ENCODE results near the gene JAKMIP2.

JAKMIP2 gene

GRCh38 chr5:147786142-147786541, 3.6 kb upstream of the JAKMIP2 start:
- no peak for FAIRE-seq

- FAIRE-seq = no peak
These were observed 1.8 kb upstream of the JAKMIP2 start for GRCh38 chr5:147784146-147784987.

GRCh38 chr5:147780924-147781573, 1.5 kb downstream of the JAKMIP2 start:
- no peak for FAIRE-seq

GRCh38 chr5:147779694-147780093, 2.8 kb downstream of the JAKMIP2 start:
- FAIRE-seq = no peak

- FAIRE-seq = no peak
These were observed 5.5 kb downstream of the JAKMIP2 start for GRCh38 chr5:147776989-147777388.

GRCh38 chr5:147773587-147773986, 8.9 kb downstream of the JAKMIP2 start:
- FAIRE-seq = no peak

- FAIRE-seq = no peak
These were observed 9.4 kb downstream of the JAKMIP2 start for GRCh38 chr5:147773139-147773538.

- no peak for FAIRE-seq
These were observed 15.5 kb downstream of the JAKMIP2 start for GRCh38 chr5:147767048-147767447.

- no peak for FAIRE-seq
These were observed 18.6 kb downstream of the JAKMIP2 start for GRCh38 chr5:147763791-147764525.

- FAIRE-seq = no peak
These were observed 22.2 kb downstream of the JAKMIP2 start for GRCh38 chr5:147760086-147760875.

GRCh38 chr5:147759441-147759840, 23.1 kb downstream of the JAKMIP2 start:
- no peak for FAIRE-seq

GRCh38 chr5:147756566-147756965, 26.0 kb downstream of the JAKMIP2 start:
- no peak for FAIRE-seq

- no peak for FAIRE-seq
These were observed 28.0 kb downstream of the JAKMIP2 start for GRCh38 chr5:147754372-147755122.

GRCh38 chr5:147753765-147754164, 28.8 kb downstream of the JAKMIP2 start:
- FAIRE-seq = no peak

GRCh38 chr5:147752666-147753290, 29.8 kb downstream of the JAKMIP2 start:
- FAIRE-seq = no peak

- no peak for FAIRE-seq
These were observed 30.5 kb downstream of the JAKMIP2 start for GRCh38 chr5:147752033-147752432.

GRCh38 chr5:147751156-147751830, 31.2 kb downstream of the JAKMIP2 start:
- FAIRE-seq = no peak

GRCh38 chr5:147750065-147750464, 32.5 kb downstream of the JAKMIP2 start:
- no peak for FAIRE-seq

GRCh38 chr5:147748590-147748989, 33.9 kb downstream of the JAKMIP2 start:
- FAIRE-seq = no peak

GRCh38 chr5:147746986-147747385, 35.5 kb downstream of the JAKMIP2 start:
- no peak for FAIRE-seq
